Spinal cord (tissue), 10 donors: Measurements from ENCODE around the gene GNAT2. TPM values are rescaled to one million over a fixed set of nuclear protein-coding genes. Genes with fewer than 3 reads are reported as not detected.

Source experiments
- DNase-seq, 6 donors: peaks; one replicate each; pipeline versions ENCODE4 v3.0.0 to v3.0.0-alpha.2; 2013 to 2015; ENCODE audit warnings: low spot score in 6 of 6, low read depth in 4 of 6
- H3K27ac ChIP-seq: one replicate; pipeline ENCODE4 v1.5.1; 2013; ENCODE audit warnings: low read depth, low read length, control low read depth
- H3K27me3 ChIP-seq: one replicate; pipeline ENCODE4 v1.6.1; 2013; ENCODE audit warnings: low read length; ENCODE audit not compliant: control insufficient read depth, insufficient read depth
- H3K36me3 ChIP-seq: one replicate; pipeline ENCODE4 v1.6.1; 2013; ENCODE audit warnings: low read length; ENCODE audit not compliant: control insufficient read depth, insufficient read depth
- H3K4me1 ChIP-seq: one replicate; pipeline ENCODE4 v1.6.1; 2013; ENCODE audit warnings: low read length; ENCODE audit not compliant: control insufficient read depth, insufficient read depth
- H3K4me3 ChIP-seq: one replicate; pipeline ENCODE4 v1.5.1; 2013; ENCODE audit warnings: low read depth, low read length, control low read depth
- H3K9me3 ChIP-seq: one replicate; pipeline ENCODE4 v1.6.1; 2013; ENCODE audit warnings: low read length; ENCODE audit not compliant: control insufficient read depth, insufficient read depth
- WGBS: methylation state at CpG from one replicate; pipeline ENCODE4 v1.1.5; 2013; ENCODE audit warnings: missing lambda C conversion rate; ENCODE audit not compliant: insufficient coverage; 5-methylcytosine and 5-hydroxymethylcytosine counted together
- polyA plus RNA-seq, 2 donors: library from polyadenylated mRNA; unstranded; fragments of 120-200 nt; gene quantifications; one replicate each; pipeline ENCODE4 v1.2.1, GENCODE V29; 2013; ENCODE audit not compliant: insufficient read length in 2 of 2
- total RNA-seq, 2 donors: library from RNA; depleted of rRNA in 1 of 2; stranded (reverse); fragments of 120-200 nt in 1 of 2; fragments of >200 nt in 1 of 2; gene quantifications; one replicate each; pipeline versions ENCODE4 v1.2.3 to v1.2.4, GENCODE V29; 2013 to 2014
- donor health status: healthy.

Gene GNAT2
- total and polyA plus RNA-seq, 4 donors: 0.33 TPM; not detected in 3

- Histone ChIP-seq H3K9me3 (no peaks in the 10 kb centered on the region), H3K27me3 (no peaks in the 10 kb centered on the region), H3K4me3 (no peak overlapping the region), H3K4me1 (no peaks in the 10 kb centered on the region), H3K27ac (no peak overlapping the region), H3K36me3 (no peaks in the 10 kb centered on the region)
- WGBS: 64% methylated on average over 1 of the region's 1 CpG
- DNase-seq: no peak
These were observed 50.1 kb downstream of the GNAT2 start for GRCh38 chr1:109569323-109569722.

DNA sequence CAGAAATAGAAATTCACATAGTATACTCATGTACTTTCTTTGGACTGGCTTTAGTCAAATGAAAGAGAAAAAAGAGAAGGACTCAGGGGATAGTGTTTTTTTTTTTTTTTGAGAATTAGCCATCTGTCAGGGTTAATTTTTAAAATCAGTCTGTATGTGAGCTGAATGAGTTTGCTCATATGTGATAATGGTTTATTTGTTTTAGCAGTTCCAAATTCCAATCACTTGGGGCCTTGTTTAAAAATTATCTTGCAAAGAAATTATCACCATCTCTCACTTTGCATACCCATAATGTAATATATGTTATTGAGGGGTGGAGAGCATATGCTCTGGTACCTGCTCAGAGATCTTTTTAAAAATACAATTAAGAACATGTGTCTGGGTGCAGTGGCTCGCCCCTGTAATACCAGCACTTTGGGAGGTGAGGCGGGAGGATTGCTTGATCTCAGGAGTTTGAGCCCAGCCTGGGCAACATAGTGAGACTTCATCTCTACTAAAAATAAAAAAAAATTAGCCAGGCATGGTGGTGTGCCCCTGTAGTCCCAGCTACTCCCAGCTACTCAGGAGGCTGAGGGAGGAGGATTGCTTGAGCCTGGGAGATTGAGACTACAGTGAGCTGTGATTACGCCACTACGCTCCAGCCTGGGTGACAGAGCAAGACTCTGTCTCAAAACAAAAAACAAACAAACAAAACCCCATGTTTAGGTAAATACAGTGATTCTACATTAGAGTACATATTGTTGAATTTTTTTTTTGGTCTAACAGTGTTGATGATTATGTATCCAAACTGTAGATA lies 51.3 kb downstream of the GNAT2 start:
- no peak overlapping the region for H3K4me3 ChIP-seq
- no peaks in the 10 kb centered on the region for H3K9me3 ChIP-seq
- H3K4me1 ChIP-seq: no peaks in the 10 kb centered on the region
- peak in 1 of 6 donors; percentile 52 for DNase-seq
- no CpG with 5 or more reads among the region's 4 CpGs for WGBS
- H3K27me3 ChIP-seq: no peaks in the 10 kb centered on the region
- H3K36me3 ChIP-seq: no peaks in the 10 kb centered on the region
- no peak overlapping the region for H3K27ac ChIP-seq

- DNase-seq: no peak
- H3K4me3 ChIP-seq: no peak overlapping the region
- no CpG with 5 or more reads among the region's 1 CpG for WGBS
- H3K27me3 ChIP-seq: no peaks in the 10 kb centered on the region
- H3K9me3 ChIP-seq: no peaks in the 10 kb centered on the region
- H3K4me1 ChIP-seq: no peaks in the 10 kb centered on the region
- H3K27ac ChIP-seq: no peak overlapping the region
- H3K36me3 ChIP-seq: no peaks in the 10 kb centered on the region
These were observed 52.4 kb downstream of the GNAT2 start for GRCh38 chr1:109566982-109567381.

GRCh38 chr1:109565241-109565640 lies 54.2 kb downstream of the GNAT2 start:
- Histone ChIP-seq H3K36me3 (no peaks in the 10 kb centered on the region), H3K27ac (no peak overlapping the region), H3K4me3 (no peak overlapping the region), H3K4me1 (no peaks in the 10 kb centered on the region), H3K9me3 (no peaks in the 10 kb centered on the region), H3K27me3 (no peaks in the 10 kb centered on the region)
- no peak for DNase-seq
- no CpG with 5 or more reads among the region's 3 CpGs for WGBS

DNA sequence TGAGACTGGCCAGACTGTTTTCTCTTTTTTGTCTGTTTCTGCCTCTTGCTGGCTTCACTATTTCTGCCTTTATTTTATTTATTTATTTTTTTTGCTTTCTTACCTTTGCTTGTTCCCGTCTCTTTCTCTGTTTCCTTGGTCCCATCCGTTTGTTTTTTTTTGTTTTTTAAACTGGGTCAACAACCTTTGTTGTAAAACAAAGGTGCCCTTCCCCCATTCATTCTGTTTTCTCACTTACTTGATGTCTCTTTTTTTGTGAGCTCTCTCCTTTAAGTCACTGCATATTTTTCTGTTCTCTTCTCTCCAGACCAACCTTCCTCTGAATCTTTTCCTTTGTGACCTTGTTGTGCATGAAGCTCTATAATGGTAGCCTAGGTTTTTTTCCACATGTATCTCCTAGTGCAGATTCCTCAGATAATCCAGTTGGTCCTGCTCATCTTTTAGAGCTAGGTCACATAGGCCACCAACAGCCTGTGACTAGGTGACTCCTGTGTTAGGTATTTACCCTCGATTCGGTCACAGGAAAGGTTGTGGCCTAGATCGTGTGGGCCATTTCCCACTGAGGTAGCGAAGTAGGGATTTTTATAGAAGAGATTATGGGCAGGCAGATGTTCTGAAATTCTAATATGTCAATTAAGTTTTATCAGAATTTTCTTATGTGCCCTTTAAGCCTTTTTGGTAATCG lies 55.1 kb downstream of the GNAT2 start:
- Histone ChIP-seq H3K27ac (no peak overlapping the region), H3K27me3 (no peaks in the 10 kb centered on the region), H3K4me1 (no peaks in the 10 kb centered on the region), H3K36me3 (no peaks in the 10 kb centered on the region), H3K9me3 (no peaks in the 10 kb centered on the region), H3K4me3 (no peak overlapping the region)
- DNase-seq: no peak
- 14% methylated on average over 1 of the region's 7 CpGs for WGBS

DNA sequence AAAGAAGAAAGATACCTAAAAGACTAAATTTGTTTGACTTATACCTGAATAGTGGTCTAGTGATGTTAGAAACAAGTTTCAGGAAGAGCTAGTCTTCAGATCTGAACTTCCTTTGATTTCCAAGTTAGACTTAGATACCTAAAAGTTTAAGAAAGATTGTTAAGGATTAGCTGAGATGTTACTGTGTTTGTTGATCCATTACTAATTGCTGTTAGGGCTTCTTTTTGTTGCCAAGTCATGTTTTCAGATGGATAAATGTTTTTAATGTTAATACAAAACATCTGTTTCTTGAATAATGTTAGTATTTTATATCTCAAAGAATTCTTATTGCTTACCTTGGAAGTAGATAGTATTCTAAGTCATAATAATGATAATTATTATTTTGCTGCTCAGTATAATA lies 59.4 kb downstream of the GNAT2 start:
- DNase-seq: no peak
- no peaks in the 10 kb centered on the region for H3K4me1 ChIP-seq

GRCh38 chr1:109557520-109557919 lies 61.9 kb downstream of the GNAT2 start:
- Histone ChIP-seq H3K36me3 (no peaks in the 10 kb centered on the region), H3K27ac (no peak overlapping the region), H3K4me1 (no peaks in the 10 kb centered on the region), H3K4me3 (no peak overlapping the region), H3K9me3 (no peaks in the 10 kb centered on the region), H3K27me3 (no peaks in the 10 kb centered on the region)
- WGBS: 100% methylated on average over 1 of the region's 5 CpGs
- no peak for DNase-seq

More for the DNA sequence above, 59.4 kb downstream of the GNAT2 start:
- Histone ChIP-seq H3K36me3 (no peaks in the 10 kb centered on the region), H3K27ac (no peak overlapping the region), H3K27me3 (no peaks in the 10 kb centered on the region), H3K4me3 (no peak overlapping the region), H3K9me3 (no peaks in the 10 kb centered on the region)

DNA sequence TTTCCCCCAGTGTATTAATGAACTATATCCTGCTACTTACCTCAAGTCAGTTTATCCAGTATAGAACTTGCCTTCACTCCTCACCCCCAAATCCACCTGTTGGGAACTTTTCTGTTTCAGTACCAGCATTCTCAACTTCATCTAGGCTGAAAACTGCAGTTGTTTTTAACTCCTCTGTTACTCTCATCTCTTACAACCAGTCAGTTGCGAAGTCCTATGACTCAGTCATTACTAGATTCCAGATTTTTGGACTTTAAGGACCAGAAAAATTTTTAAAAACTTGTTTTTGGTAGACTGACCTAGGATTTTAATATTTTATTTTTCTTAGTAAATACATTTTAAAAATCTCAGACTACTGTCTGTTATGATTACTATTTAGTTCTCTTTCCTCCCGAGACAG lies 62.9 kb downstream of the GNAT2 start:
- WGBS: no CpG with 5 or more reads among the region's 2 CpGs
- Histone ChIP-seq H3K27ac (no peak overlapping the region), H3K36me3 (no peaks in the 10 kb centered on the region), H3K9me3 (no peaks in the 10 kb centered on the region), H3K4me1 (no peaks in the 10 kb centered on the region), H3K27me3 (no peaks in the 10 kb centered on the region), H3K4me3 (no peak overlapping the region)
- no peak for DNase-seq
